Nephron progenitor cell (in vitro differentiated cells): Measurements from ENCODE around the gene SMIM13.
"Not testable (repeated sequence)": the region's sequence is repeated elsewhere in the genome, so short reads cannot be mapped to it uniquely, and the experiment has no call there.

Experiments
- DNase-seq: peaks from one replicate; pipeline ENCODE4 v3.0.0; 2021
- H3K27ac Mint-ChIP-seq: 2 replicates; pipeline ENCODE4 v1.8.0; 2021; ENCODE audit warnings: mild to moderate bottlenecking, moderate library complexity, mixed read lengths
- H3K27me3 Mint-ChIP-seq: 2 replicates; pipeline ENCODE4 v1.8.0; 2021; ENCODE audit warnings: mild to moderate bottlenecking, low read depth, mixed read lengths; ENCODE audit not compliant: poor library complexity
- H3K36me3 Mint-ChIP-seq: 2 replicates; pipeline ENCODE4 v1.8.0; 2021; ENCODE audit warnings: low read depth, mixed read lengths
- H3K4me1 Mint-ChIP-seq: 2 replicates; pipeline ENCODE4 v1.8.0; 2021; ENCODE audit warnings: mixed read lengths
- H3K4me3 Mint-ChIP-seq: 2 replicates; pipeline ENCODE4 v1.8.0; 2021; ENCODE audit warnings: mild to moderate bottlenecking, moderate library complexity, mixed read lengths
- H3K9me3 Mint-ChIP-seq: 2 replicates; pipeline ENCODE4 v1.8.0; 2021; ENCODE audit warnings: mild to moderate bottlenecking, moderate library complexity, mixed read lengths
- CTCF ChIP-seq: fragments of 200-600 bp; sonication (generic); IDR thresholded peaks from 2 replicates; pipeline ENCODE4 v1.5.0; 2021; ENCODE audit warnings: antibody characterized with exemption

Gene SMIM13

GRCh38 chr6:11085758-11086435 lies 7.7 kb upstream of the SMIM13 start:
- H3K27me3 Mint-ChIP-seq = no peaks in the 10 kb centered on the region
- H3K36me3 Mint-ChIP-seq = no peaks in the 10 kb centered on the region
- H3K4me3 Mint-ChIP-seq = no peak overlapping the region
- H3K27ac Mint-ChIP-seq = no peak overlapping the region
- TF ChIP-seq CTCF = no peak
- no peaks in the 10 kb centered on the region for H3K9me3 Mint-ChIP-seq
- no peak for DNase-seq
- H3K4me1 Mint-ChIP-seq = no peaks in the 10 kb centered on the region

GRCh38 chr6:11087141-11087812 lies 6.4 kb upstream of the SMIM13 start:
- H3K27ac Mint-ChIP-seq, H3K27me3 Mint-ChIP-seq, H3K36me3 Mint-ChIP-seq, H3K4me1 Mint-ChIP-seq, DNase-seq, H3K4me3 Mint-ChIP-seq, H3K9me3 Mint-ChIP-seq: not testable (repeated sequence)

GRCh38 chr6:11089695-11090094 lies 3.9 kb upstream of the SMIM13 start:
- TF ChIP-seq CTCF = no peak
- Mint-ChIP-seq H3K36me3 (no peaks in the 10 kb centered on the region), H3K27me3 (no peaks in the 10 kb centered on the region), H3K4me1 (peaks cover 11% of the 10 kb centered on the region), H3K4me3 (no peak overlapping the region), H3K9me3 (no peaks in the 10 kb centered on the region), H3K27ac (no peak overlapping the region)
- no peak for DNase-seq

GRCh38 chr6:11091141-11091540 lies 2.5 kb upstream of the SMIM13 start:
- H3K4me3 Mint-ChIP-seq, H3K36me3 Mint-ChIP-seq, DNase-seq, H3K27ac Mint-ChIP-seq, H3K27me3 Mint-ChIP-seq, H3K9me3 Mint-ChIP-seq: not testable (repeated sequence)
- H3K4me1 Mint-ChIP-seq = peaks cover 24% of the 10 kb centered on the region

GRCh38 chr6:11092668-11093375 lies 812 bp upstream of the SMIM13 start:
- Mint-ChIP-seq H3K27me3 (peaks cover 3% of the 10 kb centered on the region), H3K27ac (peak overlapping the region; percentile 41)

GRCh38 chr6:11093376-11093625 lies 333 bp upstream of the SMIM13 start:
- peaks cover 17% of the 10 kb centered on the region for H3K36me3 Mint-ChIP-seq
- no peaks in the 10 kb centered on the region for H3K9me3 Mint-ChIP-seq
- H3K27me3 Mint-ChIP-seq = peaks cover 3% of the 10 kb centered on the region

More at GRCh38 chr6:11092668-11093375, 812 bp upstream of the SMIM13 start:
- no peak for DNase-seq
- peak overlapping the region; percentile 89 for H3K4me3 Mint-ChIP-seq
- H3K36me3 Mint-ChIP-seq = peaks cover 12% of the 10 kb centered on the region
- no peak for TF ChIP-seq CTCF
- H3K4me1 Mint-ChIP-seq = peaks cover 28% of the 10 kb centered on the region
- no peaks in the 10 kb centered on the region for H3K9me3 Mint-ChIP-seq

More at GRCh38 chr6:11093376-11093625, 333 bp upstream of the SMIM13 start:
- no peak for TF ChIP-seq CTCF
- H3K4me3 Mint-ChIP-seq = peak overlapping the region; percentile 89
- peaks cover 28% of the 10 kb centered on the region for H3K4me1 Mint-ChIP-seq
- peak overlapping the region; percentile 75 for H3K27ac Mint-ChIP-seq
- no peak for DNase-seq
